ENCODE measurements around the gene DPP10. TPM values are rescaled to one million over a fixed set of nuclear protein-coding genes. Genes with fewer than 3 reads are reported as not detected.
A peak's percentile ranks its signal among the peaks of the same experiment; 100 is the strongest.

The DPP10 gene
- total and polyA plus RNA-seq, 2 of the 13 experiments (the other 11 are each of a cell fraction or from before 2014, with no cell fraction given) = 0.95 to 1.7 TPM

GRCh38 chr2:115867024-115867423 lies 1424.6 kb downstream of the DPP10 start:
- FAIRE-seq = no peak
- in situ Hi-C loops (cut with HindIII; ENCODE audit: extremely low pct_ligation_motif_present, low pct_unique_long_range_greater_than_20kb) (no loop called here), intact Hi-C loops (cut with micrococcal nuclease; ENCODE audit: unreplicated experiment) (no loop called here)
- Histone ChIP-seq H3K27me3 (ENCODE audit: control insufficient read depth in 1 of 2, insufficient read depth in 2 of 2, low read length in 2 of 2) (no peaks in the 10 kb centered on the region), H3K36me3 (replicated peaks in 1 of 2; ENCODE audit: control insufficient read depth in 1 of 2, insufficient read depth in 2 of 2, low read length in 2 of 2) (no peaks in the 10 kb centered on the region), H3K27ac (ENCODE audit: extremely low read length, insufficient read depth, low read length) (no peak overlapping the region), H3K9ac (ENCODE audit: insufficient read depth, low read depth, low read length) (no peak overlapping the region), H2AFZ (ENCODE audit: low read length) (no peak overlapping the region), H3K4me2 (ENCODE audit: low read depth, low read length) (no peak overlapping the region), H3K4me1 (ENCODE audit: insufficient read depth, low read length) (no peaks in the 10 kb centered on the region), H4K20me1 (ENCODE audit: insufficient read depth, low read length) (no peaks in the 10 kb centered on the region), H3K9me3 (ENCODE audit: low read length) (peaks cover 80% of the 10 kb centered on the region), H3K4me3 (replicated peaks in 1 of 3; ENCODE audit: insufficient read depth in 1 of 3, low read depth in 2 of 3, low read length in 3 of 3) (no peak overlapping the region), H3K79me2 (ENCODE audit: insufficient read depth, low read length) (no peaks in the 10 kb centered on the region)
- no peak for ATAC-seq
- BruUV-seq (replicated peaks) = no TSS peak
- TF ChIP-seq MAFF (IDR thresholded peaks at IDR 0.05; ENCODE audit: low read depth, low read length) (0 out of 2 replicates have a peak, but pooled peaks have one; percentile 40), ATF7 (IDR thresholded peaks at IDR 0.05) (peak; percentile 83), ATF7 (CRISPR knock-in tag; IDR thresholded peaks at IDR 0.05) (no peak), E2F1 (CRISPR knock-in tag; IDR thresholded peaks at IDR 0.05) (no peak), ZNF775 (CRISPR knock-in tag; IDR thresholded peaks at IDR 0.05; ENCODE audit: borderline replicate concordance) (no peak), ISX (CRISPR knock-in tag; conservative IDR thresholded peaks at IDR 0.05) (no peak), MAFK (conservative IDR thresholded peaks at IDR 0.05 in 1 of 2, IDR thresholded peaks at IDR 0.05 in 1 of 2; ENCODE audit: low read length in 2 of 2) (peak; percentile 43 to 62; a peak in 3 of 4 replicates)
- POLR2A ChIA-PET = no interaction called here
- no peak for DNase-seq (ENCODE audit: low spot score)
- CTCF ChIA-PET (ENCODE audit: low intra/inter-chr PET ratio, low total read pairs) = no interaction called here

DNA sequence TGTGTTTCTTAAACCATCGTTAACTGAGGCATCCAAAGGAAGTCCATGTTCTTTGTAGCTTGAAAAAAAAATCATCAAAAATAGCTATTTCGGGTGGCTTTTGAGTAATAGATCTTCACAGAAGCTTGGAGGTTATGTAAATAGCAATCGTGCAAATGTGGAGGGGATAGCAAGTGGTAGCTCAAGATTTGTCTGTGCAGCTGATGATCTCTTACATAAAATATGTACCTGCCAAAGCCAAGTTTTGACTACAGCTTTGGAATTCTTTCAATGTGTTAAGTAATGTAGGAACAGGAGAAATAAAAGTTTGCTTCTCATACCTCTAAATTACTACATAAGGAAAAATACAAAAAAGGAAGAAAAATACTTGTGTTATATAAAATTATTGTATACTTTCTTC lies 1432.0 kb downstream of the DPP10 start:
- Histone ChIP-seq H3K79me2 (ENCODE audit: insufficient read depth, low read length) (no peaks in the 10 kb centered on the region), H3K36me3 (replicated peaks in 1 of 2; ENCODE audit: control insufficient read depth in 1 of 2, insufficient read depth in 2 of 2, low read length in 2 of 2) (no peaks in the 10 kb centered on the region)
- CTCF ChIA-PET (ENCODE audit: low intra/inter-chr PET ratio, low total read pairs) = no interaction called here

More for the DNA sequence above, 1432.0 kb downstream of the DPP10 start:
- Histone ChIP-seq H3K4me2 (ENCODE audit: low read depth, low read length) (no peak overlapping the region), H4K20me1 (ENCODE audit: insufficient read depth, low read length) (no peaks in the 10 kb centered on the region), H3K4me3 (replicated peaks in 1 of 3; ENCODE audit: insufficient read depth in 1 of 3, low read depth in 2 of 3, low read length in 3 of 3) (no peak overlapping the region), H3K4me1 (ENCODE audit: insufficient read depth, low read length) (no peaks in the 10 kb centered on the region), H3K27ac (ENCODE audit: extremely low read length, insufficient read depth, low read length) (no peak overlapping the region), H3K9me3 (ENCODE audit: low read length) (peaks cover 96% of the 10 kb centered on the region), H3K27me3 (ENCODE audit: control insufficient read depth in 1 of 2, insufficient read depth in 2 of 2, low read length in 2 of 2) (no peaks in the 10 kb centered on the region), H2AFZ (ENCODE audit: low read length) (no peak overlapping the region), H3K9ac (ENCODE audit: insufficient read depth, low read depth, low read length) (no peak overlapping the region)
- intact Hi-C loops (cut with micrococcal nuclease; ENCODE audit: unreplicated experiment) = no loop called here
- no peak for ATAC-seq
- BruUV-seq (replicated peaks) = no TSS peak
- in situ Hi-C loops (cut with HindIII; ENCODE audit: extremely low pct_ligation_motif_present, low pct_unique_long_range_greater_than_20kb) = no loop called here
- POLR2A ChIA-PET = no interaction called here
- no peak for FAIRE-seq
- TF ChIP-seq GTF3A (CRISPR knock-in tag; conservative IDR thresholded peaks at IDR 0.05) (no peak), ZBTB8A (CRISPR knock-in tag; IDR thresholded peaks at IDR 0.05; ENCODE audit: borderline replicate concordance, low read depth) (no peak), ZNF619 (CRISPR knock-in tag; IDR thresholded peaks at IDR 0.05) (no peak)
- WGBS (ENCODE audit: low lambda C conversion rate) = under 1% methylated on average over 3 of the region's 3 CpGs
- no peak for DNase-seq (ENCODE audit: low spot score)

All from HepG2 (cell line).